Prostate gland (tissue), 2 donors: ENCODE results near the gene CALCB. TPM values are rescaled to one million over a fixed set of nuclear protein-coding genes. Genes with fewer than 3 reads are reported as not detected.

Experiments
- DNase-seq: peaks from one replicate; pipeline ENCODE4 v3.0.0-alpha.2; 2019; ENCODE audit warnings: low spot score
- H3K27ac ChIP-seq, 2 donors: fragments of 200-600 bp; sonication (generic); 2 replicates each; pipeline ENCODE4 v1.5.1; 2017 to 2019
- H3K27me3 ChIP-seq: fragments of 200-600 bp; sonication (generic); replicated peaks from 2 replicates; pipeline ENCODE4 v1.5.1; 2019; ENCODE audit not compliant: insufficient read depth
- H3K36me3 ChIP-seq, 2 donors: fragments of 200-600 bp; sonication (generic); 1 replicate in 1 of 2; 2 replicates in 1 of 2; pipeline versions ENCODE4 v1.5.1 to v1.8.1; 2017 to 2019
- H3K4me1 ChIP-seq: fragments of 200-600 bp; sonication (generic); replicated peaks from 2 replicates; pipeline ENCODE4 v1.5.1; 2019
- H3K4me3 ChIP-seq, 2 donors: fragments of 200-600 bp; sonication (generic); 2 replicates each; pipeline ENCODE4 v1.5.1; 2017 to 2019
- H3K9me3 ChIP-seq: fragments of 200-600 bp; sonication (generic); 2 replicates; pipeline ENCODE4 v1.5.1; 2017
- CTCF ChIP-seq, 4 experiments: fragments of 200-600 bp in 2 of 4; fragments of 450-650 bp in 2 of 4; sonication (generic) in 2 of 4; IDR thresholded peaks; 1 replicate in 3 of 4; 2 replicates in 1 of 4; pipeline ENCODE4 v1.5.1; 2016 to 2019; ENCODE audit warnings: antibody characterized with exemption in 4 of 4, mild to moderate bottlenecking in 2 of 4, moderate library complexity in 2 of 4
- POLR2A ChIP-seq: fragments of 450-650 bp; IDR thresholded peaks from one replicate; pipeline ENCODE4 v1.6.1; 2016; ENCODE audit warnings: antibody characterized with exemption, mild to moderate bottlenecking
- POLR2AphosphoS5 ChIP-seq: sonication (generic); formaldehyde crosslinking; IDR thresholded peaks from one replicate; pipeline ENCODE4 v1.6.1; 2017; ENCODE audit warnings: antibody characterized with exemption
- whole genome bisulfite sequencing: methylation state at CpG from one replicate; pipeline ENCODE4 v1.1.5; 2018; 5-methylcytosine and 5-hydroxymethylcytosine counted together
- intact Hi-C: fragments of 100-400 bp; cut with DNase I; formaldehyde crosslinking; loops from one replicate; pipeline ENCODE4 v1.14.2; 2022
- total RNA-seq, 2 donors: library from RNA; depleted of rRNA; stranded (reverse); fragments of >200 nt; gene quantifications; one replicate each; pipeline ENCODE4 v1.1.0, GENCODE V29; 2016

The CALCB gene
- total RNA-seq, 2 donors from 2014 or later = 0.18 to 2.4 TPM

GRCh38 chr11:15106201-15106965 lies 33.0 kb downstream of the CALCB start:
- Histone ChIP-seq H3K27ac (no peak overlapping the region), H3K36me3 (no peaks in the 10 kb centered on the region), H3K4me1 (no peaks in the 10 kb centered on the region), H3K4me3 (no peak overlapping the region), H3K27me3 (no peaks in the 10 kb centered on the region), H3K9me3 (no peaks in the 10 kb centered on the region)
- WGBS = 76% methylated on average over 8 of the region's 8 CpGs
- intact Hi-C loops = no loop called here
- DNase-seq = no peak
- TF ChIP-seq POLR2A (no peak), CTCF (IDR thresholded peaks at IDR 0.05) (no peak), POLR2AphosphoS5 (no peak)

- intact Hi-C loops = no loop called here
- H3K27me3 ChIP-seq = no peaks in the 10 kb centered on the region
- H3K4me3 ChIP-seq = no peak overlapping the region
- WGBS = 52% methylated on average over 4 of the region's 4 CpGs
- no peaks in the 10 kb centered on the region for H3K36me3 ChIP-seq
- no peak for DNase-seq
- no peaks in the 10 kb centered on the region for H3K4me1 ChIP-seq
- TF ChIP-seq POLR2A (no peak), CTCF (IDR thresholded peaks at IDR 0.05) (no peak), POLR2AphosphoS5 (no peak)
- no peak overlapping the region for H3K27ac ChIP-seq
- no peaks in the 10 kb centered on the region for H3K9me3 ChIP-seq
These were observed 34.5 kb downstream of the CALCB start for GRCh38 chr11:15107730-15108515.

GRCh38 chr11:15108592-15109130 lies 35.3 kb downstream of the CALCB start:
- Histone ChIP-seq H3K27me3 (no peaks in the 10 kb centered on the region), H3K4me1 (no peaks in the 10 kb centered on the region), H3K36me3 (no peaks in the 10 kb centered on the region), H3K27ac (no peak overlapping the region), H3K9me3 (no peaks in the 10 kb centered on the region), H3K4me3 (no peak overlapping the region)
- DNase-seq = no peak
- intact Hi-C loops = no loop called here
- no peak for TF ChIP-seq POLR2AphosphoS5
- no peak for TF ChIP-seq CTCF (IDR thresholded peaks at IDR 0.05)
- no peak for TF ChIP-seq POLR2A
- WGBS = 76% methylated on average over 2 of the region's 2 CpGs

- Histone ChIP-seq H3K4me3 (no peak overlapping the region), H3K4me1 (no peaks in the 10 kb centered on the region), H3K27me3 (no peaks in the 10 kb centered on the region), H3K27ac (no peak overlapping the region), H3K9me3 (no peaks in the 10 kb centered on the region), H3K36me3 (no peaks in the 10 kb centered on the region)
- DNase-seq = no peak
- 72% methylated on average over 2 of the region's 2 CpGs for WGBS
- intact Hi-C loops = no loop called here
- TF ChIP-seq POLR2AphosphoS5 (no peak), POLR2A (no peak), CTCF (IDR thresholded peaks at IDR 0.05) (no peak)
These were observed 36.2 kb downstream of the CALCB start for GRCh38 chr11:15109602-15110001.
